Measurements from ENCODE around the gene BEST2. TPM values are rescaled to one million over a fixed set of nuclear protein-coding genes. Genes with fewer than 3 reads are reported as not detected.

The BEST2 gene
- total RNA-seq, 1 experiment from 2014 or later: 3.3 TPM

DNA sequence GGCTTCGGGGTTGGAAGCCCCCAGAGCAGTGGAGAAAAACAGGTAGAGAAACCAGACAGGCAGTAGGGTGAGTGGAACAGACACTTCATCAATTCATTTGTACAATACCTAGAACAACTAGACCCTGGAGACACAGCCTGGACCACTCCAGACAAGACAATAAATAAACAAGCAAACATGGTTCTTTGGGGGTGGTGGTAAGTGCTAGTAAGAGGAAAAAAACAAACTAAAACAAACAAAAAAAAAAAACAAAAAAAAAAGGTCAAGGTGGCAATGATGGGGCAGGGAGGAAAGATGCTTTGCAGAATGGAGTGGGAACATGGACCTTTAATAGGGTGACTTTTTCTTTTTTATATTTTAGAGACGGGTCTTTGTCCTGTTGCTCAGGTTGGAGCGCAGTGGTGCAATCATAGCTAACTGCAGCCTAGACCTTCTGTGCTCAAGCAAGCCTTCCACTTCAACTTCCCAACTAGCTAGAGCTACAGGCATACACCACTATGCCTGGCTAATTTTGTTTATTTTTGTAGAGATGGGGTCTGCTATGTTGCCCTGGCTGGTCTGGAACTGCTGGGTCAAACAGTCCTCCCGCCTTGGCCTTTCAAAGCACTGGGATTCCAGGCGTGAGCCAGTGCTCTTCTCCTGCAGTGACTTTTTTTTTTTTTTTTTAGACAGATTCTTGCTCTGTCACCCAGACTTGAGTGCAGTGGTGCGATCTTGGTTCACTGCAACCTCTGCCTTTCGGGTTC, 42.8 kb downstream of the BEST2 start:
- H3K27ac Mint-ChIP-seq: peak overlapping the region; percentile 44

DNA sequence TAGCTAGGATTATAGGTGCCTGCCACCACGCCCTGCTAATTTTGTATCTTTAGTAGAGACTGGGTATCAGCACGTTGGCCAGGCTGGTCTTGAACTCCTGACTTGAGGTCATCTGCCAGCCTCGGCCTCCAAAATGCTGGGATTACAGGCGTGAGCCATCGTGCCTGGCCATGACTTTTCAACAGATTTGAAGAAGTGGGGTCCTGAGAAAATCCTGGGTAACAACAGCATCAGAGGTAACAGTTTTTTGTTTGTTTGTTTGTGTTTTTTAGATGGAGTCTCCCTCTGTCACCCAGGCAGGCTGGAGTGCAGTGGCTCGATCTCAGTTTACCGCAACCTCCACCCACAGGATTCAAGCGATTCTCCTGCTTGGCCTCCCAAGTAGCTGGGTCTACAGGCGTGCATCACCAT, 43.4 kb downstream of the BEST2 start:
- Mint-ChIP-seq H3K9me3 (no peaks in the 10 kb centered on the region), H3K27me3 (ENCODE audit: low read depth) (peaks cover 32% of the 10 kb centered on the region), H3K4me3 (no peak overlapping the region), H3K27ac (no peak overlapping the region), H3K36me3 (peaks cover 15% of the 10 kb centered on the region), H3K4me1 (peaks cover 28% of the 10 kb centered on the region)
- CTCF ChIA-PET: interaction anchor here (0.5 to 14.0 kb wide), 12 partner anchors 11 to 92 kb away, joined by 4 to 341 read pairs (median 11); partner anchors contain the start of gene RNASEH2A
- ATAC-seq (no peak), DNase-seq (ENCODE audit: low spot score) (no peak)
- POLR2A ChIA-PET: interaction anchor here (0.6 to 1.7 kb wide), 2 partner anchors 14 to 29 kb away, joined by 3 to 4 read pairs; no protein-coding TSS in a partner anchor
- TF ChIP-seq, protein P1, sequence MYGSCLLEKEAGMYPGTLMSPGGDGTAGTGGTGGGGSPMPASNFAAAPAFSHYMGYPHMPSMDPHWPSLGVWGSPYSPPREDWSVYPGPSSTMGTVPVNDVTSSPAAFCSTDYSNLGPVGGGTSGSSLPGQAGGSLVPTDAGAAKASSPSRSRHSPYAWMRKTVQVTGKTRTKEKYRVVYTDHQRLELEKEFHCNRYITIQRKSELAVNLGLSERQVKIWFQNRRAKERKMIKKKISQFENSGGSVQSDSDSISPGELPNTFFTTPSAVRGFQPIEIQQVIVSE (CRISPR knock-in tag; IDR thresholded peaks at IDR 0.05; ENCODE audit: borderline replicate concordance): no peak
- TF ChIP-seq ZNF423 (CRISPR knock-in tag; IDR thresholded peaks at IDR 0.05): no peak
- TF ChIP-seq, protein P2, sequence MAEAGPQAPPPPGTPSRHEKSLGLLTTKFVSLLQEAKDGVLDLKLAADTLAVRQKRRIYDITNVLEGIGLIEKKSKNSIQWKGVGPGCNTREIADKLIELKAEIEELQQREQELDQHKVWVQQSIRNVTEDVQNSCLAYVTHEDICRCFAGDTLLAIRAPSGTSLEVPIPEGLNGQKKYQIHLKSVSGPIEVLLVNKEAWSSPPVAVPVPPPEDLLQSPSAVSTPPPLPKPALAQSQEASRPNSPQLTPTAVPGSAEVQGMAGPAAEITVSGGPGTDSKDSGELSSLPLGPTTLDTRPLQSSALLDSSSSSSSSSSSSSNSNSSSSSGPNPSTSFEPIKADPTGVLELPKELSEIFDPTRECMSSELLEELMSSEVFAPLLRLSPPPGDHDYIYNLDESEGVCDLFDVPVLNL (CRISPR knock-in tag; IDR thresholded peaks at IDR 0.05; ENCODE audit: borderline replicate concordance, low read depth): no peak
- TF ChIP-seq GABPB1 (CRISPR knock-in tag; IDR thresholded peaks at IDR 0.05): no peak
- TF ChIP-seq JUN (CRISPR knock-in tag; IDR thresholded peaks at IDR 0.05): no peak
- TF ChIP-seq NR2C2 (CRISPR knock-in tag; IDR thresholded peaks at IDR 0.05): no peak
- TF ChIP-seq, protein P3, sequence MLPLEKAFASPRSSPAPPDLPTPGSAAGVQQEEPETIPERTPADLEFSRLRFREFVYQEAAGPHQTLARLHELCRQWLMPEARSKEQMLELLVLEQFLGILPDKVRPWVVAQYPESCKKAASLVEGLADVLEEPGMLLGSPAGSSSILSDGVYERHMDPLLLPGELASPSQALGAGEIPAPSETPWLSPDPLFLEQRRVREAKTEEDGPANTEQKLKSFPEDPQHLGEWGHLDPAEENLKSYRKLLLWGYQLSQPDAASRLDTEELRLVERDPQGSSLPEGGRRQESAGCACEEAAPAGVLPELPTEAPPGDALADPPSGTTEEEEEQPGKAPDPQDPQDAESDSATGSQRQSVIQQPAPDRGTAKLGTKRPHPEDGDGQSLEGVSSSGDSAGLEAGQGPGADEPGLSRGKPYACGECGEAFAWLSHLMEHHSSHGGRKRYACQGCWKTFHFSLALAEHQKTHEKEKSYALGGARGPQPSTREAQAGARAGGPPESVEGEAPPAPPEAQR (CRISPR knock-in tag; IDR thresholded peaks at IDR 0.05): no peak
- TF ChIP-seq, protein P4, sequence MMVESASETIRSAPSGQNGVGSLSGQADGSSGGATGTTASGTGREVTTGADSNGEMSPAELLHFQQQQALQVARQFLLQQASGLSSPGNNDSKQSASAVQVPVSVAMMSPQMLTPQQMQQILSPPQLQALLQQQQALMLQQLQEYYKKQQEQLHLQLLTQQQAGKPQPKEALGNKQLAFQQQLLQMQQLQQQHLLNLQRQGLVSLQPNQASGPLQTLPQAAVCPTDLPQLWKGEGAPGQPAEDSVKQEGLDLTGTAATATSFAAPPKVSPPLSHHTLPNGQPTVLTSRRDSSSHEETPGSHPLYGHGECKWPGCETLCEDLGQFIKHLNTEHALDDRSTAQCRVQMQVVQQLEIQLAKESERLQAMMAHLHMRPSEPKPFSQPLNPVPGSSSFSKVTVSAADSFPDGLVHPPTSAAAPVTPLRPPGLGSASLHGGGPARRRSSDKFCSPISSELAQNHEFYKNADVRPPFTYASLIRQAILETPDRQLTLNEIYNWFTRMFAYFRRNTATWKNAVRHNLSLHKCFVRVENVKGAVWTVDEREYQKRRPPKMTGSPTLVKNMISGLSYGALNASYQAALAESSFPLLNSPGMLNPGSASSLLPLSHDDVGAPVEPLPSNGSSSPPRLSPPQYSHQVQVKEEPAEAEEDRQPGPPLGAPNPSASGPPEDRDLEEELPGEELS (CRISPR knock-in tag; IDR thresholded peaks at IDR 0.05): no peak

More for the DNA sequence above, 42.8 kb downstream of the BEST2 start:
- peaks cover 10% of the 10 kb centered on the region for H3K36me3 Mint-ChIP-seq
- TF ChIP-seq ZNF121 (CRISPR knock-in tag; IDR thresholded peaks at IDR 0.05) (0 out of 2 replicates have a peak, but pooled peaks have one; percentile 21), NR3C1 (CRISPR knock-in tag; conservative IDR thresholded peaks at IDR 0.05; ENCODE audit: low read depth) (no peak), RORB (CRISPR knock-in tag; IDR thresholded peaks at IDR 0.05) (no peak), ZNF416 (CRISPR knock-in tag; IDR thresholded peaks at IDR 0.05) (no peak)
- TF ChIP-seq, protein P5, sequence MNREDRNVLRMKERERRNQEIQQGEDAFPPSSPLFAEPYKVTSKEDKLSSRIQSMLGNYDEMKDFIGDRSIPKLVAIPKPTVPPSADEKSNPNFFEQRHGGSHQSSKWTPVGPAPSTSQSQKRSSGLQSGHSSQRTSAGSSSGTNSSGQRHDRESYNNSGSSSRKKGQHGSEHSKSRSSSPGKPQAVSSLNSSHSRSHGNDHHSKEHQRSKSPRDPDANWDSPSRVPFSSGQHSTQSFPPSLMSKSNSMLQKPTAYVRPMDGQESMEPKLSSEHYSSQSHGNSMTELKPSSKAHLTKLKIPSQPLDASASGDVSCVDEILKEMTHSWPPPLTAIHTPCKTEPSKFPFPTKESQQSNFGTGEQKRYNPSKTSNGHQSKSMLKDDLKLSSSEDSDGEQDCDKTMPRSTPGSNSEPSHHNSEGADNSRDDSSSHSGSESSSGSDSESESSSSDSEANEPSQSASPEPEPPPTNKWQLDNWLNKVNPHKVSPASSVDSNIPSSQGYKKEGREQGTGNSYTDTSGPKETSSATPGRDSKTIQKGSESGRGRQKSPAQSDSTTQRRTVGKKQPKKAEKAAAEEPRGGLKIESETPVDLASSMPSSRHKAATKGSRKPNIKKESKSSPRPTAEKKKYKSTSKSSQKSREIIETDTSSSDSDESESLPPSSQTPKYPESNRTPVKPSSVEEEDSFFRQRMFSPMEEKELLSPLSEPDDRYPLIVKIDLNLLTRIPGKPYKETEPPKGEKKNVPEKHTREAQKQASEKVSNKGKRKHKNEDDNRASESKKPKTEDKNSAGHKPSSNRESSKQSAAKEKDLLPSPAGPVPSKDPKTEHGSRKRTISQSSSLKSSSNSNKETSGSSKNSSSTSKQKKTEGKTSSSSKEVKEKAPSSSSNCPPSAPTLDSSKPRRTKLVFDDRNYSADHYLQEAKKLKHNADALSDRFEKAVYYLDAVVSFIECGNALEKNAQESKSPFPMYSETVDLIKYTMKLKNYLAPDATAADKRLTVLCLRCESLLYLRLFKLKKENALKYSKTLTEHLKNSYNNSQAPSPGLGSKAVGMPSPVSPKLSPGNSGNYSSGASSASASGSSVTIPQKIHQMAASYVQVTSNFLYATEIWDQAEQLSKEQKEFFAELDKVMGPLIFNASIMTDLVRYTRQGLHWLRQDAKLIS (CRISPR knock-in tag; IDR thresholded peaks at IDR 0.05; ENCODE audit: borderline replicate concordance): no peak
- TF ChIP-seq, protein P6, sequence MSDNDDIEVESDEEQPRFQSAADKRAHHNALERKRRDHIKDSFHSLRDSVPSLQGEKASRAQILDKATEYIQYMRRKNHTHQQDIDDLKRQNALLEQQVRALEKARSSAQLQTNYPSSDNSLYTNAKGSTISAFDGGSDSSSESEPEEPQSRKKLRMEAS (CRISPR knock-in tag; IDR thresholded peaks at IDR 0.05): no peak
- peak overlapping the region; percentile 59 for H3K4me3 Mint-ChIP-seq
- H3K9me3 Mint-ChIP-seq: no peaks in the 10 kb centered on the region
- ATAC-seq: no peak
- ChIA-PET POLR2A (interaction anchor here (0.6 to 3.1 kb wide), 2 partner anchors 13 to 16 kb away, joined by 4 to 29 read pairs; no protein-coding TSS in a partner anchor), CTCF (interaction anchor here (0.5 to 14.0 kb wide), 8 partner anchors 11 to 72 kb away, joined by 4 to 341 read pairs (median 18); partner anchors contain the start of gene RNASEH2A)
- no peak for DNase-seq (ENCODE audit: low spot score)
- H3K4me1 Mint-ChIP-seq: peaks cover 28% of the 10 kb centered on the region
- peaks cover 32% of the 10 kb centered on the region for H3K27me3 Mint-ChIP-seq (ENCODE audit: low read depth)

Data from WTC11 (cell line).